ENCODE data around the gene GULP1. TPM values are rescaled to one million over a fixed set of nuclear protein-coding genes. Genes with fewer than 3 reads are reported as not detected.

Gene GULP1
- total RNA-seq, 1 donor: 21.7 TPM

- no peaks in the 10 kb centered on the region for H3K79me2 ChIP-seq (ENCODE audit: insufficient read depth, low read length)
- H3K36me3 ChIP-seq (ENCODE audit: insufficient read depth, low read length): no peaks in the 10 kb centered on the region
- no peaks in the 10 kb centered on the region for H3K9me3 ChIP-seq (ENCODE audit: low read depth, low read length)
- H3K4me2 ChIP-seq (ENCODE audit: insufficient read depth, low read length): no peak overlapping the region
- TF ChIP-seq CTCF (IDR thresholded peaks at IDR 0.05; ENCODE audit: extremely low read depth, low read depth, low read length): no peak
- H3K4me3 ChIP-seq (ENCODE audit: insufficient read depth, low read length): no peak overlapping the region
- no peaks in the 10 kb centered on the region for H4K20me1 ChIP-seq (ENCODE audit: insufficient read depth, low read length)
- H3K27ac ChIP-seq (ENCODE audit: low read depth, low read length): no peak overlapping the region
- DNase-seq (ENCODE audit: insufficient read length, low spot score, missing footprints): no peak
- no peak overlapping the region for H2AFZ ChIP-seq (ENCODE audit: low read length)
- no peaks in the 10 kb centered on the region for H3K27me3 ChIP-seq (ENCODE audit: insufficient read depth, low read length)
- H3K4me1 ChIP-seq (ENCODE audit: insufficient read depth, low read length): no peaks in the 10 kb centered on the region
Measured at GRCh38 chr2:188349019-188349418, 57.3 kb downstream of the GULP1 start.

GRCh38 chr2:188353282-188353681 lies 61.6 kb downstream of the GULP1 start:
- Histone ChIP-seq H3K4me2 (ENCODE audit: insufficient read depth, low read length) (no peak overlapping the region), H3K27ac (ENCODE audit: low read depth, low read length) (no peak overlapping the region), H2AFZ (ENCODE audit: low read length) (no peak overlapping the region), H4K20me1 (ENCODE audit: insufficient read depth, low read length) (no peaks in the 10 kb centered on the region), H3K79me2 (ENCODE audit: insufficient read depth, low read length) (no peaks in the 10 kb centered on the region), H3K27me3 (ENCODE audit: insufficient read depth, low read length) (no peaks in the 10 kb centered on the region), H3K36me3 (ENCODE audit: insufficient read depth, low read length) (no peaks in the 10 kb centered on the region), H3K4me1 (ENCODE audit: insufficient read depth, low read length) (no peaks in the 10 kb centered on the region), H3K9me3 (ENCODE audit: low read depth, low read length) (no peaks in the 10 kb centered on the region), H3K4me3 (ENCODE audit: insufficient read depth, low read length) (no peak overlapping the region)
- no peak for DNase-seq (ENCODE audit: insufficient read length, low spot score, missing footprints)
- TF ChIP-seq CTCF (IDR thresholded peaks at IDR 0.05; ENCODE audit: extremely low read depth, low read depth, low read length): no peak

- TF ChIP-seq CTCF (IDR thresholded peaks at IDR 0.05; ENCODE audit: extremely low read depth, low read depth, low read length): no peak
Measured at GRCh38 chr2:188360485-188361263, 69.0 kb downstream of the GULP1 start.

GRCh38 chr2:188364033-188364630 lies 72.5 kb downstream of the GULP1 start:
- Histone ChIP-seq H3K9me3 (ENCODE audit: low read depth, low read length) (no peaks in the 10 kb centered on the region), H3K4me2 (ENCODE audit: insufficient read depth, low read length) (no peak overlapping the region), H3K79me2 (ENCODE audit: insufficient read depth, low read length) (no peaks in the 10 kb centered on the region), H4K20me1 (ENCODE audit: insufficient read depth, low read length) (no peaks in the 10 kb centered on the region), H3K36me3 (ENCODE audit: insufficient read depth, low read length) (no peaks in the 10 kb centered on the region), H3K27ac (ENCODE audit: low read depth, low read length) (no peak overlapping the region), H3K27me3 (ENCODE audit: insufficient read depth, low read length) (no peaks in the 10 kb centered on the region), H3K4me3 (ENCODE audit: insufficient read depth, low read length) (no peak overlapping the region), H2AFZ (ENCODE audit: low read length) (no peak overlapping the region), H3K4me1 (ENCODE audit: insufficient read depth, low read length) (no peaks in the 10 kb centered on the region)
- no peak for DNase-seq (ENCODE audit: insufficient read length, low spot score, missing footprints)
- TF ChIP-seq CTCF (IDR thresholded peaks at IDR 0.05; ENCODE audit: extremely low read depth, low read depth, low read length): no peak

More at GRCh38 chr2:188360485-188361263, 69.0 kb downstream of the GULP1 start:
- Histone ChIP-seq H3K27ac (ENCODE audit: low read depth, low read length) (no peak overlapping the region), H2AFZ (ENCODE audit: low read length) (no peak overlapping the region), H3K9me3 (ENCODE audit: low read depth, low read length) (no peaks in the 10 kb centered on the region), H3K79me2 (ENCODE audit: insufficient read depth, low read length) (no peaks in the 10 kb centered on the region), H4K20me1 (ENCODE audit: insufficient read depth, low read length) (no peaks in the 10 kb centered on the region), H3K4me3 (ENCODE audit: insufficient read depth, low read length) (no peak overlapping the region), H3K4me1 (ENCODE audit: insufficient read depth, low read length) (no peaks in the 10 kb centered on the region), H3K36me3 (ENCODE audit: insufficient read depth, low read length) (no peaks in the 10 kb centered on the region), H3K27me3 (ENCODE audit: insufficient read depth, low read length) (no peaks in the 10 kb centered on the region), H3K4me2 (ENCODE audit: insufficient read depth, low read length) (no peak overlapping the region)
- DNase-seq (ENCODE audit: insufficient read length, low spot score, missing footprints): no peak
